GM12874 (cell line): ENCODE data around the gene SORBS1.

Experiments used
- CTCF ChIP-seq: IDR thresholded peaks from 2 replicates; pipeline ENCODE4 v1.5.1; 2011; ENCODE audit warnings: low read depth, mild to moderate bottlenecking, control low read depth, low read length, moderate library complexity; ENCODE audit not compliant: insufficient read depth

The SORBS1 gene

GRCh38 chr10:95346715-95347401, 214.3 kb downstream of the SORBS1 start:
- no peak for TF ChIP-seq CTCF

- no peak for TF ChIP-seq CTCF
Measured at GRCh38 chr10:95343573-95343972, 217.6 kb downstream of the SORBS1 start.

- TF ChIP-seq CTCF, result no peak
Measured at GRCh38 chr10:95341716-95342130, 219.4 kb downstream of the SORBS1 start.

GRCh38 chr10:95339863-95340262, 221.3 kb downstream of the SORBS1 start:
- no peak for TF ChIP-seq CTCF

- TF ChIP-seq CTCF, result no peak
Measured at GRCh38 chr10:95337423-95338160, 223.6 kb downstream of the SORBS1 start.

- TF ChIP-seq CTCF, result no peak
Measured at GRCh38 chr10:95336702-95337101, 224.5 kb downstream of the SORBS1 start.

- TF ChIP-seq CTCF, result no peak
Measured at GRCh38 chr10:95335933-95336699, 225.1 kb downstream of the SORBS1 start.
